GM12875 (cell line): ENCODE measurements around the gene INPP5A.
"Not testable (repeated sequence)": the region's sequence is repeated elsewhere in the genome, so short reads cannot be mapped to it uniquely, and the experiment has no call there.

Experiments used
- H3K4me3 ChIP-seq: one replicate; pipeline ENCODE4 v1.5.1; 2011; ENCODE audit warnings: low read depth, low read length, control low read depth
- TF ChIP-seq, protein P1 (sequence below): IDR thresholded peaks from 2 replicates; pipeline ENCODE4 v1.5.1; 2011; ENCODE audit warnings: low read depth, mild to moderate bottlenecking, control low read depth, inconsistent platforms, low read length, moderate library complexity, borderline replicate concordance; ENCODE audit not compliant: insufficient read depth

INPP5A gene

DNA sequence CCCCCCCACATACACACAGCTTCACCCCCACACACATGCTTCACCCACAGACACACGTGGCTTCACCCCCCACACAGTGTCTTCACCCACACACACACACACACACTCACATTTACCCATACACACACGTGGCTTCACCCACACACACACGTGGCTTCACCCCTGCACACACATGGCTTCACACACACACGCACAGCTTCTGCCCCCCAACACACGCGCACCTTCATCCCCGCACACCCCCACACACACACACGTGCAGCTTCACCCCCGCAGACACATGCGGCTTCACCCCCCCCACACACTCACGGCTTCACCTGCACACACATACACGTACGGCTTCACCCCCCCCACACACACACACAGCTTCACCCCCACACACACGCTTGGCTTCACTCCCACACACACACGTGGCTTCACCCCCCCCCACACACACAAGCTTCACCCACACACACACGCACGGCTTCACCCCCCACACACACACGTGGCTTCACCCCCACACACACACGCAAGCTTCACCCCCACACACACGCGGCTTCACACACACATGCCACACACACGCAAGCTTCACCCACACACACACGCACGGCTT, 165.9 kb downstream of the INPP5A start:
- H3K4me3 ChIP-seq, result no peak overlapping the region
- TF ChIP-seq, protein P1, sequence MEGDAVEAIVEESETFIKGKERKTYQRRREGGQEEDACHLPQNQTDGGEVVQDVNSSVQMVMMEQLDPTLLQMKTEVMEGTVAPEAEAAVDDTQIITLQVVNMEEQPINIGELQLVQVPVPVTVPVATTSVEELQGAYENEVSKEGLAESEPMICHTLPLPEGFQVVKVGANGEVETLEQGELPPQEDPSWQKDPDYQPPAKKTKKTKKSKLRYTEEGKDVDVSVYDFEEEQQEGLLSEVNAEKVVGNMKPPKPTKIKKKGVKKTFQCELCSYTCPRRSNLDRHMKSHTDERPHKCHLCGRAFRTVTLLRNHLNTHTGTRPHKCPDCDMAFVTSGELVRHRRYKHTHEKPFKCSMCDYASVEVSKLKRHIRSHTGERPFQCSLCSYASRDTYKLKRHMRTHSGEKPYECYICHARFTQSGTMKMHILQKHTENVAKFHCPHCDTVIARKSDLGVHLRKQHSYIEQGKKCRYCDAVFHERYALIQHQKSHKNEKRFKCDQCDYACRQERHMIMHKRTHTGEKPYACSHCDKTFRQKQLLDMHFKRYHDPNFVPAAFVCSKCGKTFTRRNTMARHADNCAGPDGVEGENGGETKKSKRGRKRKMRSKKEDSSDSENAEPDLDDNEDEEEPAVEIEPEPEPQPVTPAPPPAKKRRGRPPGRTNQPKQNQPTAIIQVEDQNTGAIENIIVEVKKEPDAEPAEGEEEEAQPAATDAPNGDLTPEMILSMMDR, result no peak

DNA sequence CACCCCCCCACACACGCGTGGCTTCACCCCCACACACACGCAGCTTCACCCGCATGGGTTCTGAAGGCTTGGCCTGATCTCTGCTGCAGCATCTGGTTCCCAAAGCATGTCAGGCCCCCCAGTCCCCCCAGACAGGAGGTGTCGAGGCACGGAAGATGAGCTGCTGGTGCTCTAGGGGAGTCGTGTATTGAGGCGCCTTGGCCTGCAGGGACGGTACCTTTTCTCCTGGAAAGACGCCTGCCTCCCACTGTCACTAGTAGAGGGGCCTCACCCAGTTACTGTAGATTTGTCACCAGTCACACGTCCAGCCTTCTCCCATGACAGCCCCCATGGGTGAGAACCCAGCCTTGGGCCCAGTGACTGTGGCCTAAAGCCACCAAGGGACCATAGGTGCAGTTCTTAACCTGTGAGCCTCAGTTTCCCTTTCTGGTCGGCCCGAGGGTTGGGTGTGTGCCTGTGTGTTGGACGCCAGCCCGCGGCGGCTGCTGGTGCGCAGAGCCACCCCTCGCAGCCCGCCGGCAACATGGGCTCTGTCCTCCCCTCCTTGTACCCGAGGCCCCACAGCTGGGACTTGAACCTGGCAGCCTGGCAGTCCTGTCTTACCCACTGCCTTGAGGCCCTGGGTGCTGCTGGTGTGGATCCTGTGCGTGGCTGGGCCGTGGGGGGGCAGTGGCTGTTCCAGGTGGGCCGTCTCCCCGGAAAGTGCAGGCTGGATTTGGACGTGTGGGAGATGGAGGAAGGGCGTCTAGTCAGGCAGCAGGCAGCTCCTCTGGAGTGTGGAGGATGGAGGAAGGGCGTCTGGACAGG, 166.6 kb downstream of the INPP5A start:
- TF ChIP-seq, protein P1, result no peak
- H3K4me3 ChIP-seq, result no peak overlapping the region

DNA sequence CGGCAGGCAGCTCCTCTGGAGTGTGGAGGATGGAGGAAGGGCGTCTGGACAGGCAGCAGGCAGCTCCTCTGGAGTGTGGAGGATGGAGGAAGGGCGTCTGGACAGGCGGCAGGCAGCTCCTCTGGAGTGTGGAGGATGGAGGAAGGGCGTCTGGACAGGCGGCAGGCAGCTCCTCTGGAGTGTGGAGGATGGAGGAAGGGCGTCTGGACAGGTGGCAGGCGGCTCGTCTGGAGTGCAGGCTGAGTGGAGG, 167.2 kb downstream of the INPP5A start:
- H3K4me3 ChIP-seq, result not testable (repeated sequence)

DNA sequence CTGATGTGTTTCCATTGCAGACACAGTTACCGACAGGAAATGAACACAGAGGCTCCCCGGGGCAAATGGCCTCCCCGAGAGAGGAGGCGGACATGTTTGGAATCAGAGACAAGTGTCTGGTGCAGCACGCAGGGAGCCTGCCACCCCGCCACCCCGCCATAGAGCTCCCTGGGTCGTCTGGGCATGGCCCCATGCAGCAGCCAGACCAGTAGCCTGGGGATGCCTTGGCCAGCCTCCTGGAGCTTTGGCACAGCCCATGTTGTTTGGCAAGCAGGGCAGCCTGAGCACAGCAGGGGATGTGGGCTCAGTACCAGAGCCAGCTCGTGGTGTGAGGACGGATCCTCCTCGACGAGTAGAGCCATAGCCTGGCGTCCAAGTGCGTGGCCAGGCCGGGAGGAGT, 167.6 kb downstream of the INPP5A start:
- H3K4me3 ChIP-seq, result no peak overlapping the region
- TF ChIP-seq, protein P1, result no peak

DNA sequence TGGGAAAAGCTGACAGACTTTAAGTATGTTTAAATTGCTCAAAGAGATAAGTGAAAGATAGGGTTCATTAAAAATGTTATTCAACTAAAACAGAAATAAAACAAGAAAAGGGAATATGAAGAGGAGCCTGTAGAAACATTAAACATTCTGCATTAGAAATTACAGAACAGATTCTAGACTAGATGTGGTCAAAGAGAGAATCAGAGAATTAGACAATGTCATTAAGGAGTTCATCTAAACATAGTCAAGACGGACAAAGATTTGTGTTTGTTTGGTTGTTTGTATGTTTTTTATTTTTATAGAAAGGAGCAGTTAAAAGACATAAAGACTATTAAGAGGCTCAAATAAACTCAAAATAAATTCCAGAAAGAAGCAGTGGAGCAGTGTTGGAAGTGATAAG, 168.4 kb downstream of the INPP5A start:
- TF ChIP-seq, protein P1, result no peak
- no peak overlapping the region for H3K4me3 ChIP-seq

DNA sequence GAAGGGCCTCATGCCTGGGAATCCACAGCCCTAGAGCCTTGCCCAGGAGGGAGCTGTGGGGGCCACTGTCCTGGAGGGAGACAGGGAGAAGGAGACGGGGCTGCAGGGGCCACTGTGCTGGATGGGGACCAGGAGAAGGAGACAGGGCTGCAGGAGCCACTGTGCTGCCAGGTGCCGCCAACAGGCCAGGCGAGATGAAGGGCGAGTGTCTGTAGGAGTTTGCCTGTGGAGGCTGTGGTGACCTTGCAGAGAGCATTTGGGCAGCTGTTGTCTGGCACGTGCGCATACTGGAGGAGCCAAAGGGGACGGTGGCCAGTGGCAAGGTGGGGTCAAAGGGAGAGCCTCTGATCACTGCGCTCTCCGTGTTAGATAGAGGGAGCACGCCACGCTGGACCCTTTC, 169.1 kb downstream of the INPP5A start:
- no peak overlapping the region for H3K4me3 ChIP-seq

DNA sequence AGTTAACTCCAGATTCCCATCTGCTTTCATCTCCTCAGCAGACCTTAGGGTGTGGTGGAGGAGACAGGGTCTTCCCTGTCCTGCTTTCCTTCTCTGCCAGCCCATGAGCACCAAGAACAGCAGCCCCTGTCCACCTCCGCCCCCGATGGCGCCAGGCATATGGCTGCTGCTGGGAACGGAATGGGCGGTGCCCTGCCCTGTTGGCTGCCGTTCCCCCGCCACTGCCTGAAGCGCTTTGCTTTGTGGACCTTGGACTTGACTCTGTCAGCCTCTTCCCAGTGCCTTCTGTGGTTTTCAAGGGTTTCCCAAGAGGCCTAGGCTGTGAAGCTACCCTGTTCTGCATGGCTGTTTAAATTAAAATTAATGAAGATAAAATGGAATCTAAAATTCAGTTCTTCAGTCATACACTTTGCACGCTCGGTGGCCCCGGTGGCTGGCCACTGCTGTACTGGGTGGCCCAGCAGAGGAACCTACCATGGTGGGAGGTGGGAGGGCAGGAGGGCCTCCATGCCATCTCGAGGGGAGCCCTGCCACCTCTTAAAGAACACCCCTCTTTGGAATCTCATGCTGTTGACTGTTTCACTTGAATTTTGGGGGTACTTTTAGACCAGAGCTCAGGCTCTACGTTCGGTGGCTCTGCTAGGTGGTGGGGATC, 169.7 kb downstream of the INPP5A start:
- TF ChIP-seq, protein P1, result no peak
- H3K4me3 ChIP-seq, result no peak overlapping the region

More for the DNA sequence above, 169.1 kb downstream of the INPP5A start:
- TF ChIP-seq, protein P1, result no peak
